HL-60/S4 (cell line): ENCODE measurements around the gene DBP.

ENCODE experiments used
- in situ Hi-C: fragments of 300-500 bp; cut with MboI; formaldehyde crosslinking; loops from 2 replicates; pipeline ENCODE4 v1.14.3; 2022; ENCODE audit warnings: low sequenced_read_pairs

DBP gene

DNA sequence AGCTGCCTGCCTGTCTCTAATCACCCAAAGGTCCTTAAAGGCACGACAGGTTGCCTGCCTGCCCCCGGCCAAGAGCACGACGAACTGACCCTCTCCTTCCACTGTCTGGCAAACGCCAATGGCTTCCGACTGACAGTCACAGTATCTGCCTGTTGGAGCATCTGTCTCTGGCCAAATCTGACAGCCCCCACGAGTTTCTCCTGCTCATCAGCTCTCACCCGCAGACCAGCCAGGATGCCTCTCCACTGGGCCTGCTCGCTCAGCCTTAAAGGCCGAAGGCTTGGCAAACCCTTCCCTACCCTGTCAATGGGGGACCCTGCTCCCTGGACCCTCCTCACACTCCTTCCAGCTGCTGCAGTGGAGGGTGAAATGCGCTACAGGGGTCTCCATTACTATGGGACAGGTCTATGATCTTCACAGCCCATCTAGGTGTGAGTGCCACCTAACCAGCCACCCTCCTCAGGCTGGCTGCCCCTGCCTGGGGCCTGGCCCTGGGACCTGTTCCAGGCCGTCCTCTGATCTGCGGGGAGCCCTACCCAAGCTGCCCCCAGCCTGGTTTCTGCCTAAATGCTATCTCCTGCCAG lies 23.2 kb downstream of the DBP start:
- in situ Hi-C loops = no loop called here

DNA sequence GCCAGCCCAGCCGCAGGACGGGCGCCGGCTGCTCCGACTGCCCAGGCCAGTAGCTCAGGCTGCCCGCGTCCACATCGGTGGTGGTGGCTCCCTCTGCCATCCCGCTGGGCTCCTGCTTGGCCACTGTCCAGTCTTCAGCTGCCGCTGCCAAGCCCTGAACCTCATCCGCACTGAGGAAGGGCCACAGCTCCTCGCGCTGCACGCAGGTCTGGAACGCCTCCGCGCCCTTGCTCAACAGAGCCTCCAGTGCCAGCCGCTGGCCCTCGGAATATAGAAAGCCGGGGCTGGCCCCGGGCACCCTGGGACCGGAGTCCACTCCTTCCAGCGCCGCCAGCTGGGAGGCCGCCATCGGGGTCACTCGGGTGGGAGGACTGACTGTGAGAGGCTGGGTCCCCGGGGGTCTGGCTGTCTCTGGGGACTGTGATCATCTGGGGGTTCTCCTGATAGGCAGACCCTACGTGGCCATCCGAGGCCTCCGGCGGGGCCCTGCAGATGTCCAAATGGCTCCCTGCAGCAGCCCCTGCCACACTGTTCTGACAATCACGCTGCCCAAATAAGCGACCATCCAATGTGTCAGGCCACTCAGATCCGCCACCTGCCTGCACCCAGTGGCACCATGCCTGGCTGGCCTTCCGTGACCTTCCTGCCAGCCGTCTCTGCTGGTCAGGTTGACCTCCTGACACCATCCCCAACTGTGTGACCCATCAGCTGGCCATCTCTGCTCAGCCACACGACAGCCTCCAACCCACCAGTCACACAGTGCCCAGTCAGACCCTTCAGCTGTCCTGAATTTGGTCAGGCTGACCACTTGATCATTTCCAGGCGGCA lies 23.9 kb downstream of the DBP start:
- in situ Hi-C loops = no loop called here

DNA sequence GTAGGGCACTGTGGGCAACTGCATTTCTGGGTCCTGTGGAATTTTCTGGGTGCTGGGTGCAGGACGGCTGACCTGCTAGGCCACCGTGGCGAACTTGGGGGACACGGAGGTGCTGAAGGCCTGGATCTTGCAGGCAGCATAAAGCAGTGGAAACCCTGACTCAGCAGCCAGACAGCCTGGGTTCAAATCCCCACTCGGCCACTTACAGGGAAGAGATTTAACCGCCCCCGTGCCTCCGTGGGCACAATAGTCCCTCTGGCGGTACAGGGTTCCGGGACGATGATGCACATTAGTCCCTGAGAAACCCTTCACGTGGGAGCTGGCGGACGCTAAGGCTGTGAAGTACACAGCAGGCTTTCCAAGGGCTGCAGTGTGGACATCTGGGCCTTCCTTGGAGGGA lies 25.3 kb downstream of the DBP start:
- in situ Hi-C loops = no loop called here

DNA sequence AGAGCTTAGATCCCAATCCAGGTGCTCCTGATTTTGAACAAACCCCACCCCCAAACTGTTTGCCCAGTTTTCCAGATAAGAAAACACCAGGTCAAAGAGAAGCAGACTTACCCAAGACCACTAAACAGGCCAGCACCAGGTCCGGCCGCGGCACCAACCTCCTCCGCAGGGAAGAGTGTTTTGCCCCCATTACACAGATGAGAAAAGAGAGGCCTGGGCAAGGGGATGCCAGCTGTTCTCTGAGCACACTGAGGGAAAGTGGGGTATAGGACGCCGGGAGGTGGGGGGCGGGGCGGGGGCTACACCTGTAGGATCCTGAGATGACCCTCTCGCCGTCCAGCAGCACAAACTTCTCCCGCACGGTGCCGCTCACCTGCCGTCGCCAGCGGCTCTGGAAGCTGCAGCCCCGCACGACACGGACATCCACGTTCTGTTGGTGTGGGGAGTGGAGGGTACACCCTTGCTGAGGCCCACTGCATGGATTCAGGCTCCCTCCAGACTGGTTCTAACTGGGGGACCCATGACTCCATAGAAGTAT lies 27.5 kb downstream of the DBP start:
- in situ Hi-C loops = no loop called here

DNA sequence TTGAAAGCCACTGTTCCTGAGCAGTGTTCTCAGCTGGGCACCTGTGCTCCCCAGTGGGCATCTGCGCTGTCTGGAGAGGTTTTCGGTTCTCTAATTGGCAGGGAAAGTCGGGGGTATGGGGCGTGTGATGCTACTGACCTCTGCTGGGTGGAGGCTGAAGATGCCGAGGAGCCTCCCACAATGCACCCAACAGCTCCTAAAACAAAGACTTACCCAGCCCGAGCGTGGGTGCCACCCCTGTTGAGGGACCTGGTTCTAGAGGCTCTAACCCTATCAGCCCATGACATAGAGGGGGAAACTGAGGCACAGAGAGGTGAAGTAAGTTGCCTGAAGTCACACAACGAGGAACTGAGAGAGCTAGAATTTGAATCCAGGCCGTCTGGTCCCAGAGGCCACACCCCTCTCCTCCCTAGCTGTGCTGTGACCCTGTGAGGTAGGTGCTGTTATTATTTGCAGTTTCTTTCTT lies 28.3 kb downstream of the DBP start:
- in situ Hi-C loops = no loop called here

DNA sequence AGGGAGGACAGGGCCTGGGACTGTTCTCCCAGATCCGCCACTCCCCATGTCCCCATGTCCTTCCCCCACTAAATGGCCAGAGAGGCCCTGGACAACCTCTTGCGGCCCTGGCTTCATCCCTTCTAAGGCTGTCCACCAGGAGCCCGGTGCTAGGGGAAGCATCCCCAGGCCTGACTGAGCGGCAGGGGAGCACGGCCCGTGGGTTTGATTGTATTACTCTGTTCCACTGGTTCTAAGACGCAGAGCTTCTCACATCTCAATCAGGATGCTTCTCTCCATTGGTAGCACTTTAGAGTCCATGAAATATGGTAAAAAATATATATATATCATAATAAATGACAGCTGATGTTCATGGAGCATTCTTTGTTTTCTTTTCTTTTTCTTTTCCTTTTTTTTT lies 29.8 kb downstream of the DBP start:
- in situ Hi-C loops = no loop called here

DNA sequence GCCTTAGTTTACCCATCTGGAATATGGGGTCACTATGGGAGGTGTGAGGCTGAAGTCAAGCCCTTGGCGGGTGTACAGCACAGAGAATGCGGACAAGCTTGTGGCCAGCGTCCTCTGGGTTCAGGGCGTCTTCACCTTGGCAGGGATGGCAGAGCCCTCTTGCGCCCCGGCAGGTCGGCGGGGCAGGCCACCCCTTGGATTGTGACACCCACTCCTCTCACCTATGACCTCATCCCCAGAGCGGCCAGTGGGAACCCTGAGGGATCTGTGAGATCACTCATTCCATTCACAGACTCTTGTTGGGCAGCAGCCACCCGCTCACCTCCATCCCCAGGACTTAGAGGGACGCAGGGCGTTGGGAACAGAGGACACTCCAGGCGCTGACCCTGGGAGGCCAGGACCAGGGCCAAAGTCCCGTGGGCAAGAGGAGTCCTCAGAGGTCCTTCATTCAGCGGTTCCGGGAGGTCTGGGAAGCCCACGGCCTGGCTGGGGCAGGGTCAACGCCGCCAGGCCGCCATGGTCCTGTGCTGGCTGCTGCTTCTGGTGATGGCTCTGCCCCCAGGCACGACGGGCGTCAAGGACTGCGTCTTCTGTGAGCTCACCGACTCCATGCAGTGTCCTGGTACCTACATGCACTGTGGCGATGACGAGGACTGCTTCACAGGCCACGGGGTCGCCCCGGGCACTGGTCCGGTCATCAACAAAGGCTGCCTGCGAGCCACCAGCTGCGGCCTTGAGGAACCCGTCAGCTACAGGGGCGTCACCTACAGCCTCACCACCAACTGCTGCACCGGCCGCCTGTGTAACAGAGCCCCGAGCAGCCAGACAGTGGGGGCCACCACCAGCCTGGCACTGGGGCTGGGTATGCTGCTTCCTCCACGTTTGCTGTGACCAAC lies 30.5 kb downstream of the DBP start, which contains the start of gene SPACA4:
TSS of gene SPACA4 (plus strand) at position 280 of the 896 bp plus-strand sequence. CDS start at position 517, 237 bp downstream.
- in situ Hi-C loops = no loop called here

DNA sequence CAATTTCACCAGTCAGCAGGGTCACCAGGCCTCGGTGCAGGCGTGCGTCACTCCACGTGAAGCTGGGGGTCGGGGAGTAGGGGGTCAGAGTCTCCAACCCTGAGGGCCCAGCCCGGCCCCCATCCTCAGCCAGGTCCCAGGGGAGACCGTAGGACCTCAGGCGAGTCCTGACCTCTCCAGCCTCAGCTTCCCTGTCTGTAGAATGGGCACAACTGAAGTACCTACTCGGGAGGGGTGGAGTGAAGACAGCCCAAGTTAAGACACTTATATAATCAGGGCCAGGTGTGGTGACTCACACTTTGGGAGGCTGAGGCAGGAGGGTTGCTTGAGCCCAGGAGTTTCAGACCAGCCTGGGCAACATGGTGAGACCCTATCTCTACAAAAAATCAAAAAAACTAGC lies 33.3 kb downstream of the DBP start:
- in situ Hi-C loops = no loop called here

DNA sequence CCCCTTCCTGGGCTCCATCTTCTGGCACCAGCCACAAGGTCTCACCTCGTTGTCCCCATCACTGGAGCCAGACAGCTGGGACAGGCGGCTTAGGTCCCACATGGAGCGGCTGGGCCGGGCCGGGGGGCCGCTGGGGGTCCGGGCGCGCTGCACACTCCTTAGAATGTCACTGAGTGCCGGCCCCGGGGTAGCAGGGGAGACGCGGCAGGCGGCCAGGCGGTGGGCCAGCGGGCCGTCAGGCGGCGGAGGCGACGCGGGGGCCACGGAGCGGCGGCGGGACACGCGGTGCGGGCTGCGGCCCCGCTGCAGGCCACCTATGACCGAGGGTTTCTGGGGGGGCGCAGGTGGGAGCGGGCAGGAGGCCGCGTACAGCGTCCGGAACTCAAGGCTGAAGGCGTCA lies 33.7 kb downstream of the DBP start:
- in situ Hi-C loops = no loop called here

DNA sequence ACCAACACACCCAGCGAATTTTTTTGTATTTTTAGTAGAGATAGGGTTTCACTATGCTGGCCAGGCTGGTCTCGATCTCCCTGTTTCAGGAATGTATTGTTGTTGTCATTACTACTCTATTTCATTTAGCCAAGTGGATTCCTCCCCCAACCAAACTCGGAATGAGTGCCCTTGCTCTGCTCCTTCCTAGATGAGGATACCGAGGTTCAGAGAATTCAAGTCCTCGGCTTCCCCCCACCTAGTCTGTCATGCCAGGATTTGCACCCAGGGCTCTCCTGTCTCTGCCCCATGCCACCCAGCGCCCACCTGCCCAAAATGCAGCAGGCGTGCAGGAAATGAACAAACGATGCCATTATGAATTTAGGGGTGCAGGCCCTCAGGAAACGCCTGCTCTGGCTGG lies 34.2 kb downstream of the DBP start:
- in situ Hi-C loops = no loop called here

DNA sequence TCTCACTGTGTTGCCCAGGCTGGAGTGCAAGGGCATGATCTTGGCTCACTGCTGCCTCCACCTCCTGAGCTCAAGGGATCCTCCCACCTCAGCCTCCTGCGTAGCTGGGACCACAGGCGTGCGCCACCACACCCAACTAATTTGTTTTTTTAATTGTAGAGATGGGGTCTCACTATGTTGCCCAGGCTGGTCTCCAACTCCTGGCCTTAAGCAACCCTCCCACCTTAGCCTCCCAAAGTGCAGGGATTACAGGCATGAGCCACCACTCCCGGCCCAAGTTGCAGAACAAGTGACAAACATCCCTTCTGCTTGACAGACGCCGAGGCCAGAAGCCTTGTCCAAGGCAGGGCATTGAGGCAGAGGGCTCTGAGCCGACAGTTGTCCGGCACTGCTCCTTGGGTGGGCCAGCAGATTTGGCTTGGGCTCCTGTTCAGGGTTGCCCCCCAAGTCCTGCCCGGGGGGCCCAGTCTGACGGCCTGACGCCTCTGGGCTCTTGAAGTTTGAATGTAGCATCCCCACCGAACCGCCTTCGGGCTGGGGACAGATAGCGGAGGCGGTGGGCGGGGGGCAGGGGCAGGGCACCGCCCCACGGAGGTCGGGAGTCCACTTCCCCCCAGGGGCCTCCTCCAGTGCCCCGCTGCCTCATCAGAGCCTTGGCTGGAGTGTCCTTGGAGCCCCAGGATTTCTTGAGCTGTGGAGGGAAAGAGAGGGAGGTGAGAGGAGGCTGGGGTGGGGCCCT lies 36.3 kb downstream of the DBP start:
- in situ Hi-C loops = no loop called here

DNA sequence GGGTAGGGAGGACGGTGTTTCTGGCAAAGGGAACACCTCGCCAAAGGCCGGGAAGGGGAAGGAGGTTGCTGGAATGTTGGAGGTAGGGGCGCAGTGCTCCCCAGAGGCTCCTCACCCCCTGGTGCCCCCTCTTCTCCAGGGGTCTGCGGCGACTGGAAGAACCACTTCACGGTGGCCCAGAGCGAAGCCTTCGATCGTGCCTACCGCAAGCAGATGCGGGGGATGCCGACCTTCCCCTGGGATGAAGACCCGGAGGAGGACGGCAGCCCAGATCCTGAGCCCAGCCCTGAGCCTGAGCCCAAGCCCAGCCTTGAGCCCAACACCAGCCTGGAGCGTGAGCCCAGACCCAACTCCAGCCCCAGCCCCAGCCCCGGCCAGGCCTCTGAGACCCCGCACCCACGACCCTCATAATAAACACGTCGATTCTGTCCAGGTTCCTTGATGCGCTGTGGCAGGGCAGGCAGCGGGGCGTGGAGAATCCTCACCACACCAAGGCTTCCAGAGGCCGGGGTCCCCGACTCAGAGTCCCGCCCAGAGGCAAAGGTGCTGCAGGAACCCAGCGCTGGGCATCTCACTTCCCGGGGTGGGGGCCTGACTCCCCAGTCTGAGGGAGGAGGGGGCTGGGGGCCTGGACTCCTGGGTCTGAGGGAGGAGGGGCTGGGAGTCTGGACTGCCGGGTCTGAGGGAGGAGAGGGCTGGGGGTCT lies 38.0 kb downstream of the DBP start:
- in situ Hi-C loops = loop anchor here (25.0 kb wide), 1 partner anchor 612 kb away; the partner anchor contains the start of genes BSPH1 and ELSPBP1

DNA sequence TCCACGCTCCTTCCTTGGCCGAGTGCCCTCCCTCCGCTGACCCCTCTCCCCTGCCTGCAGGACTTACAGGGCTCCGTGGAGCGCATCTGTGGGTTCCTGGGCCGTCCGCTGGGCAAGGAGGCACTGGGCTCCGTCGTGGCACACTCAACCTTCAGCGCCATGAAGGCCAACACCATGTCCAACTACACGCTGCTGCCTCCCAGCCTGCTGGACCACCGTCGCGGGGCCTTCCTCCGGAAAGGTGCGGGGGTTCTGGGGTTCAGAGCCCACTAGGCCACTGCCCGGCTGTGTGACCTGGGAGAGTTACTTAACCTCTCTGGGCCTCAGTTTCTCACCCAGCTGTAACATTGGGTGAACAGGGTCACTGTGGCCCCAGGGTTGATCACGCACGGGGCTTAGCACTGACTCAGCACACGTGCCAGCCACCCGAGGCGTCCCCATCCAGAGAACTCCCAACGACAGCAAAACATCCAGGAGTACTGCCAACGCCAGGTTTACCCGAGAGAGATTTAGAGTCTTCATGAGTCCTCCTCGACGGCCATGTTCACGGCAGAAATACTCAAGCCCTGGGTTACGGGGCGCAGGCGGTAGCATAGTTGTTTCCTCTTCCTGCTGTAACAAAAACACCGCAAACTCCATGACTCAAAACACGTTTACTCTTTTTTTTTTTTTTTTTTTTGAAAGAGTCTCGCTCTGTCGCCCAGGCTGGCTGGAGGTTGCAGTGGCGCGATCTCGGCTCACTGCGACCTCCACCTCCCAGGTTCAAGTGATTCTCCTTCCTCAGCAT lies 40.3 kb downstream of the DBP start:
- in situ Hi-C loops = loop anchor here (25.0 kb wide), 1 partner anchor 610 kb away; the partner anchor contains the start of genes BSPH1 and ELSPBP1

DNA sequence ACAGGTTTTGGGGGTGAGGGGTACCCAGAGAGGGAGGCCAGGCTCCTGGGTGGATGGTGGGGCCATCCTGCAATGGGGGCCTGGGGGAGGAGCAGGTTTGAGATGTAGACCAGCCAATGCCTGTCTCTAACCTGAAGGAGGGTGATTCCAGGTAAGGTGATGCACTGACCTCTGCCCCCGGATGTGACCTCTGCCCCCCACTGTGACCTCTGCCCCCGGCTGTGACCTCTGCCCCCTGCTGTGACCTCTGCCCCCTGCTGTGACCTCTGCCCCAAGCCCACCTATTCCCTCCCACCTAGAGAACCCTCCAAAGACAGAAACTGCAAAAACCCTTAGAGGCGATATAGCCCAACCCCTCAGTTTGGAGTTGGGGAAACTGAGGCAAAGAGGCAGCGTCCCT lies 40.9 kb downstream of the DBP start:
- in situ Hi-C loops = loop anchor here (25.0 kb wide), 1 partner anchor 609 kb away; the partner anchor contains the start of genes BSPH1 and ELSPBP1

DNA sequence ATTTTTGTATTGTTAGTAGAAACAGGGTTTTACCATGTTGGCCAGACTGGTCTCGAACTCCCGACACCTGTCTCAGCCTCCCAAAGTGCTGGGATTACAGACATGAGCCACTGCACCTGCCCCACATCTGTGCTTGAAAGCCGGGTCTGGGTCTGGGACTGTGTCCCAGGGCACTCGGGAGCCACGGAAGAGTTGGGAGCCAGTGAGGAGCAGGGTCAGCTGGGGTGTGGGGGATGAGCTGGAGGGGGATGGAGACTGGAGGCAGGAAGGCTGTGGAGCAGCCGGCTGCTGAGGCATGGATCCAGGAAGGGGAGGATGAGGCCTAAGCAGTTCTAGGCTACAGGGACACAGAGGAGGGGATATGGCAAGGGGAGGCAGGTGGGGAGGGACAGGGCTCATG lies 41.3 kb downstream of the DBP start:
- in situ Hi-C loops = loop anchor here (25.0 kb wide), 1 partner anchor 609 kb away; the partner anchor contains the start of genes BSPH1 and ELSPBP1

DNA sequence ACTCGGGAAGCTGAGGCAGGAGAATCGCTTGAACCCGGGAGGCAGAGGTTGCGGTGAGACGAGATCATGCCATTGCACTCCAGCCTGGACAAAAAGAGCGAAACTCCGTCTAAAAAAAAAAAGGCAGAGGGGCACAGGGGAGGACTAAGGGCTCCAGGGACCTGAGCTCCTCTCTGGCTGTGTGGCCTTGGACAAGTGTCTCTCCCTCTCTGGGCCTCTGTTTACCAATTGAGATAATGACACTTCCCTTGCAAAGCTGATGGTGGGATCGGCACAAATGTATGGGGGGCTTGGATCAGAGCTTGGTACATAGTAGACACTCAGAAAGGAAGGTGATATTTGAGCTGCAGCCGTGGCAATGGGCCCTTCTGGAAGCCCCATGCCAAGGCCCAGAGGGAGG lies 42.0 kb downstream of the DBP start:
- in situ Hi-C loops = loop anchor here (25.0 kb wide), 1 partner anchor 608 kb away; the partner anchor contains the start of genes BSPH1 and ELSPBP1

DNA sequence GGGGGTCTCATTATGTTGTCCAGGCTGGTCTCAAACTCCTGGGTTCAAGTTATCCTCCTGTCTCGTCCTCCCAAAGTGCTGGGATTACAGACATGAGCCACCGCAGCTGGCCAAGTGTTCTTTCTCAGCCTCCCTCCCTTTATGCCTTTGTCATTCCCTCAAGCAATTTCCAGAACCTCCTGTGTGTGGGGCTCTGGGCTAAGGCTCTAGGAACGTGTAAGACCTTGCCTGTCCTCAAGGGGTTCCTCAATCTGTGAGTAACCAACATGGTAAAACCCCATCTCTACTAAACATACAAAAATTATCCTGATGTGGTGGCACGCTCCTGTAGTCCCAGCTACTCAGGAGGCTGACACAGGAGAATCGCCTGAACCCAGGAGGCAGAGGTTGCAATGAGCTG lies 46.2 kb downstream of the DBP start:
- in situ Hi-C loops = loop anchor here (25.0 kb wide), 1 partner anchor 604 kb away; the partner anchor contains the start of genes BSPH1 and ELSPBP1

DNA sequence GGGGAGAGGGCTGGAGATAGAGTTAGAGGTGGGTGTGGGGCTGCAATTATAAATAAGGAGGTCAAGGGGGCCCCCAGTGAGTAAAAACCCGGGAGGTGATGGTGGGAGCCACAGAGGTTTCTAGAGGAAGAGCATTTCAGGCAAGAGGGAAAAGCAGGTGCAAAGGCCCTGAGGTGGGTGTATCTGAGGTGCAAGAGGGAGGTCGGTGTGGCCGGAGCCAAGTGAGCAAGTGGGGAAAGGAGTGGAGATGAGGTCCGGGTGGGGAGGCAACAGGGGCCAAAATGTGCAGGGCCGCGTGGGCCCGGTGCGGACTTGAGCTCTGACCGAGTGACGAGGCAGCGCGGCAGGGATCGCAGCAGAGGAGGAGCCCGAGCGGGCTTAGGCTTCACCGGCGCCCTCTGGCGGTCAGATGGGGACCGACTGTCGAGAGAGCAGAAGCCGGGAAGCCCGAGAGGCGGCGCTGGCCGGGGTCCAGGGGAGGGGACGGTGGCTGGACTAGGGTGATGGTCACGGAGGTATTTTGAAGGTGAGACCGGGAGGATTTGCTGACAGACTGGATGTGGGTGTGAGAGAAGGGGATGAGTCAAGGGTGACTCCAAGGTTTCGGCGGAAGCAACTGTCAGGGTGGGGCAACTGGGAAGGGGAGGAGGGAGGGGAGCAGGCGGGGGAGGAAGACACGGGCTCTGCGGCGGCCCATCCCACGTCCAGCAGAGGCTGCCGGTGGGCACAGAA lies 48.3 kb downstream of the DBP start:
- in situ Hi-C loops = loop anchor here (10.0 to 25.0 kb wide), 2 partner anchors 274 to 602 kb away; partner anchors contain the start of genes BSPH1 and ELSPBP1
